DND-41 (cell line): Measurements from ENCODE around the gene OR6K6.

ENCODE experiments used
- ATAC-seq: fragments of 200-7000 bp; cut with Tn5 transposase; 3 replicates; pipeline ENCODE4 v1.9.1; 2021; ENCODE audit warnings: low read depth; ENCODE audit not compliant: insufficient read depth
- DNase-seq: peaks from one replicate; pipeline ENCODE4 v3.0.0-alpha.2; 2020
- H2AFZ ChIP-seq: 2 replicates; pipeline ENCODE4 v1.6.0; 2012; ENCODE audit warnings: low read depth, low read length
- H3K27ac ChIP-seq: 2 replicates; pipeline ENCODE4 v1.5.1; 2012; ENCODE audit warnings: low read length, inconsistent platforms
- H3K27me3 ChIP-seq: fragments of 200-600 bp; sonication (generic); 2 replicates; pipeline ENCODE4 v1.6.0; 2012; ENCODE audit warnings: low read length, mild to moderate bottlenecking, inconsistent platforms; ENCODE audit not compliant: insufficient read depth, poor library complexity
- H3K36me3 ChIP-seq: 2 replicates; pipeline ENCODE4 v1.5.1; 2012; ENCODE audit warnings: low read length, inconsistent platforms; ENCODE audit not compliant: insufficient read depth
- H3K4me1 ChIP-seq: 2 replicates; pipeline ENCODE4 v1.5.1; 2012; ENCODE audit warnings: mild to moderate bottlenecking, low read length; ENCODE audit not compliant: insufficient read depth
- H3K4me2 ChIP-seq: 2 replicates; pipeline ENCODE4 v1.6.0; 2012; ENCODE audit warnings: mild to moderate bottlenecking, moderate library complexity, low read length, inconsistent platforms; ENCODE audit not compliant: insufficient read depth
- H3K4me3 ChIP-seq, 2 experiments: fragments of 200-600 bp in 1 of 2; shearing (Covaris generic) in 1 of 2; 2 replicates each; pipeline ENCODE4 v1.5.1; 2012 to 2016; ENCODE audit warnings: inconsistent platforms in 2 of 2, low read length in 2 of 2, mild to moderate bottlenecking in 2 of 2, low read depth in 1 of 2, moderate library complexity in 1 of 2
- H3K79me2 ChIP-seq: 2 replicates; pipeline ENCODE4 v1.6.0; 2012; ENCODE audit warnings: low read length, inconsistent platforms; ENCODE audit not compliant: insufficient read depth
- H3K9ac ChIP-seq: 2 replicates; pipeline ENCODE4 v1.6.0; 2012; ENCODE audit warnings: low read depth, mild to moderate bottlenecking, inconsistent platforms, low read length, moderate library complexity
- H3K9me3 ChIP-seq: 2 replicates; pipeline ENCODE4 v1.5.1; 2012; ENCODE audit warnings: low read length, moderate library complexity, mild to moderate bottlenecking, inconsistent platforms; ENCODE audit not compliant: insufficient read depth, severe bottlenecking
- H4K20me1 ChIP-seq: 2 replicates; pipeline ENCODE4 v1.6.0; 2012; ENCODE audit warnings: low read length; ENCODE audit not compliant: insufficient read depth
- EZH2 ChIP-seq: IDR thresholded peaks from 3 replicates; pipeline ENCODE4 v1.6.1; 2012; ENCODE audit warnings: borderline replicate concordance, low read depth, mild to moderate bottlenecking, moderate library complexity, low read length, inconsistent platforms; ENCODE audit not compliant: severe bottlenecking
- TF ChIP-seq, protein P1 (sequence below): IDR thresholded peaks from 2 replicates; pipeline ENCODE4 v1.5.1; 2012; ENCODE audit warnings: borderline replicate concordance, low read length, moderate library complexity, mild to moderate bottlenecking; ENCODE audit not compliant: poor library complexity, severe bottlenecking; ENCODE audit errors: extremely low read depth

The OR6K6 gene

GRCh38 chr1:158720620-158721019 lies 33.9 kb upstream of the OR6K6 start, which contains the start of gene OR6K3:
OR6K3 (minus strand) TSS chr1:158720720; CDS start chr1:158718115, 2,605 bp downstream.
- TF ChIP-seq, protein P1, sequence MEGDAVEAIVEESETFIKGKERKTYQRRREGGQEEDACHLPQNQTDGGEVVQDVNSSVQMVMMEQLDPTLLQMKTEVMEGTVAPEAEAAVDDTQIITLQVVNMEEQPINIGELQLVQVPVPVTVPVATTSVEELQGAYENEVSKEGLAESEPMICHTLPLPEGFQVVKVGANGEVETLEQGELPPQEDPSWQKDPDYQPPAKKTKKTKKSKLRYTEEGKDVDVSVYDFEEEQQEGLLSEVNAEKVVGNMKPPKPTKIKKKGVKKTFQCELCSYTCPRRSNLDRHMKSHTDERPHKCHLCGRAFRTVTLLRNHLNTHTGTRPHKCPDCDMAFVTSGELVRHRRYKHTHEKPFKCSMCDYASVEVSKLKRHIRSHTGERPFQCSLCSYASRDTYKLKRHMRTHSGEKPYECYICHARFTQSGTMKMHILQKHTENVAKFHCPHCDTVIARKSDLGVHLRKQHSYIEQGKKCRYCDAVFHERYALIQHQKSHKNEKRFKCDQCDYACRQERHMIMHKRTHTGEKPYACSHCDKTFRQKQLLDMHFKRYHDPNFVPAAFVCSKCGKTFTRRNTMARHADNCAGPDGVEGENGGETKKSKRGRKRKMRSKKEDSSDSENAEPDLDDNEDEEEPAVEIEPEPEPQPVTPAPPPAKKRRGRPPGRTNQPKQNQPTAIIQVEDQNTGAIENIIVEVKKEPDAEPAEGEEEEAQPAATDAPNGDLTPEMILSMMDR = no peak
- no peak for TF ChIP-seq EZH2
- no peaks in the 10 kb centered on the region for H3K79me2 ChIP-seq
- H3K36me3 ChIP-seq = no peaks in the 10 kb centered on the region
- DNase-seq = no peak
- H3K4me1 ChIP-seq = no peaks in the 10 kb centered on the region
- no peak for ATAC-seq
- no peaks in the 10 kb centered on the region for H4K20me1 ChIP-seq
- no peak within 1 kb of the TSS for H3K4me2 ChIP-seq
- no peak within 1 kb of the TSS for H3K9ac ChIP-seq
- no peak within 1 kb of the TSS for H3K4me3 ChIP-seq
- no peaks in the 10 kb centered on the region for H3K9me3 ChIP-seq
- no peak within 1 kb of the TSS for H2AFZ ChIP-seq
- H3K27ac ChIP-seq = no peak within 1 kb of the TSS
- peaks cover 17% of the 10 kb centered on the region for H3K27me3 ChIP-seq

DNA sequence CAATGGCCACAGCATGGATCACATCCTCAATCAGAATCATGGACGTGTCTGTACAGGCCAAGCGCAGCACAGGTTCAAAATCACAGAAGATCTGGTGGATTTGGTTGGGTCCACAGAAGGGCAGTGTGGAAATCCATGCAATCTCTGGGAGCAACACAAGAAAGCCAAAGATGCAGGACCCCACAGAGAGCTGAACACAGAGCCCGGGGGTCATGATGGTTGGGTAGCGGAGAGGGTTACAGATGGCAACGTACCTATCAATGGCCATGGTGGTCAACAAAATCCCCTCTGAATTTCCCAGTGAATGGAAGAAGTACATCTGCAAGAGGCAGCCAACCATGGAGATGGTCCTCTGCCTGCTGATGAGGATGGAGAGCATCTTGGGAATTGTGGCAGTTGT lies 30.1 kb upstream of the OR6K6 start:
- Histone ChIP-seq H3K4me2 (no peak overlapping the region), H3K27ac (no peak overlapping the region), H3K27me3 (peaks cover 23% of the 10 kb centered on the region), H3K36me3 (no peaks in the 10 kb centered on the region), H3K9me3 (no peaks in the 10 kb centered on the region), H3K4me1 (no peaks in the 10 kb centered on the region), H3K79me2 (no peaks in the 10 kb centered on the region), H3K4me3 (no peak overlapping the region), H2AFZ (no peak overlapping the region), H3K9ac (no peak overlapping the region), H4K20me1 (no peaks in the 10 kb centered on the region)
- ATAC-seq (no peak), DNase-seq (no peak)
- TF ChIP-seq, protein P1 = no peak
- no peak for TF ChIP-seq EZH2

GRCh38 chr1:158728510-158729225 lies 25.9 kb upstream of the OR6K6 start:
- no peaks in the 10 kb centered on the region for H3K4me1 ChIP-seq
- H2AFZ ChIP-seq = no peak overlapping the region
- ATAC-seq (no peak), DNase-seq (no peak)
- TF ChIP-seq EZH2 = no peak
- TF ChIP-seq, protein P1 = no peak
- H3K79me2 ChIP-seq = no peaks in the 10 kb centered on the region
- H3K4me2 ChIP-seq = no peak overlapping the region
- no peaks in the 10 kb centered on the region for H4K20me1 ChIP-seq
- H3K4me3 ChIP-seq = no peak overlapping the region
- peaks cover 34% of the 10 kb centered on the region for H3K27me3 ChIP-seq
- no peak overlapping the region for H3K27ac ChIP-seq
- H3K9ac ChIP-seq = no peak overlapping the region
- no peaks in the 10 kb centered on the region for H3K36me3 ChIP-seq
- no peaks in the 10 kb centered on the region for H3K9me3 ChIP-seq
